ENCODE measurements around the gene SPIN2B. TPM values are rescaled to one million over a fixed set of nuclear protein-coding genes. Genes with fewer than 3 reads are reported as not detected.
"Not testable (repeated sequence)": the region's sequence is repeated elsewhere in the genome, so short reads cannot be mapped to it uniquely, and the experiment has no call there.

Gene SPIN2B
- total RNA-seq (10 to 100 TPM in 1 of 2 donors, 1 to 10 TPM in 1; 8.0 to 13.3 TPM), polyA plus RNA-seq (1 to 10 TPM; 4.5 to 8.1 TPM)
- long read RNA-seq, donor 1, partial matches to known transcripts: 0 of 5 reads
- long read RNA-seq, donor 1, other reads (novel, unspliced or antisense): 0 of 5 reads
- long read RNA-seq, donor 2, partial matches to known transcripts: 0 of 2 reads
- long read RNA-seq, donor 2, other reads (novel, unspliced or antisense): 0 of 2 reads
- long read RNA-seq, donor 3, partial matches to known transcripts: 0 of 3 reads
- long read RNA-seq, donor 3, other reads (novel, unspliced or antisense): 0 of 3 reads
- long read RNA-seq, donor 4, partial matches to known transcripts: 0 of 2 reads
- long read RNA-seq, donor 4, other reads (novel, unspliced or antisense): 0 of 2 reads
- long read RNA-seq, donor 5, partial matches to known transcripts: 0 of 5 reads
- long read RNA-seq, donor 5, other reads (novel, unspliced or antisense): 0 of 5 reads

DNA sequence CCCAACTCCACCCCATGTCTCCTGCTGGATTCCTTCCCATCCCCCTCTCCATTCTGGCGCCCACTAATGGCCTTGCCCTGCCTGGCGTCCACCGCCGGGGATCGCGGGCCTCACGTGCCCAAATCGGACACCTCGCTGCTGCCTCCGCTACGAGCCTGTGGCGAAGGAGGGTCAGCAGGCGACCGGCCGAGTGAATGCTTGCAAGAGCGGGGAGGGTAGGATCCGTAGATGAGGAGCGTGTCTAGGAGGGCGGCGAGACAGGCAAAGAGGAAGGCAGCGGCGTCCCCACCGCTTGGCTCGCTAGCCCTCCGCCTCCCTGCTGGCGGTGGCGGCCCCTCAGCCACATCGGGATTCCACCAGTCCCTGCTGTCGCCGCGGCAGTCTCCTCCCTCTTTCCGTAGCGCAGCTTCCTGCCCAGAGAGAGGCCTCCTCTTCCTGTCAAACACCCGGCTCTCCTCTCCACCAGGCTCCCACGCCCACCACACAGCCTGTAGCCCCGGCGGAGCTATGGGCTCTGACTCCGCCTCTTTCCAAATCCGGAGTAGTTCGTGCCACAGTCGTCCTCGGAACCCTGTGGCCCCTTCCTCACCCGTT, at the start of gene SPIN2B:
TSS of gene SPIN2B (minus strand) at position 387 of the 594 bp plus-strand sequence.
- TF ChIP-seq, protein P1, sequence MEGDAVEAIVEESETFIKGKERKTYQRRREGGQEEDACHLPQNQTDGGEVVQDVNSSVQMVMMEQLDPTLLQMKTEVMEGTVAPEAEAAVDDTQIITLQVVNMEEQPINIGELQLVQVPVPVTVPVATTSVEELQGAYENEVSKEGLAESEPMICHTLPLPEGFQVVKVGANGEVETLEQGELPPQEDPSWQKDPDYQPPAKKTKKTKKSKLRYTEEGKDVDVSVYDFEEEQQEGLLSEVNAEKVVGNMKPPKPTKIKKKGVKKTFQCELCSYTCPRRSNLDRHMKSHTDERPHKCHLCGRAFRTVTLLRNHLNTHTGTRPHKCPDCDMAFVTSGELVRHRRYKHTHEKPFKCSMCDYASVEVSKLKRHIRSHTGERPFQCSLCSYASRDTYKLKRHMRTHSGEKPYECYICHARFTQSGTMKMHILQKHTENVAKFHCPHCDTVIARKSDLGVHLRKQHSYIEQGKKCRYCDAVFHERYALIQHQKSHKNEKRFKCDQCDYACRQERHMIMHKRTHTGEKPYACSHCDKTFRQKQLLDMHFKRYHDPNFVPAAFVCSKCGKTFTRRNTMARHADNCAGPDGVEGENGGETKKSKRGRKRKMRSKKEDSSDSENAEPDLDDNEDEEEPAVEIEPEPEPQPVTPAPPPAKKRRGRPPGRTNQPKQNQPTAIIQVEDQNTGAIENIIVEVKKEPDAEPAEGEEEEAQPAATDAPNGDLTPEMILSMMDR (IDR thresholded peaks at IDR 0.05; ENCODE audit: control extremely low read depth, extremely low read depth): no peak
- ATAC-seq (ENCODE audit: insufficient read depth, low FRiP score): peak; percentile 95
- DNase-seq: peak; percentile 88 to 93 (median 90)
- WGBS, 2 donors: 0 to 33% methylated on average over 16 to 43 of the region's 43 CpGs
- Histone ChIP-seq H3K9me3 (ENCODE audit: control insufficient read depth in 4 of 4, insufficient read depth in 3 of 4, low read length in 3 of 4) (peaks cover 0 to 5% (median 0%) of the 10 kb centered on the region in 4 donors), H3K36me3 (ENCODE audit: control insufficient read depth in 4 of 4, insufficient read depth in 4 of 4, low read length in 4 of 4) (peaks cover 0 to 4% (median under 1%) of the 10 kb centered on the region in 4 donors), H3K4me1 (ENCODE audit: control insufficient read depth in 5 of 5, insufficient read depth in 5 of 5, low read length in 5 of 5) (no peaks in the 10 kb centered on the region), H3K4me3 (peak within 1 kb of the TSS; percentile 53), H3K27ac (ENCODE audit: low read depth in 1 of 2, low read length in 1 of 2) (peak within 1 kb of the TSS; percentile 69 to 84), H3K9ac (ENCODE audit: insufficient read depth in 1 of 2, low read length in 2 of 2) (peak within 1 kb of the TSS; percentile 11 to 61), H3K27me3 (ENCODE audit: control insufficient read depth in 3 of 3, insufficient read depth in 3 of 3, low read length in 2 of 3) (no peaks in the 10 kb centered on the region)

- Histone ChIP-seq H3K27ac (ENCODE audit: low read depth in 1 of 2, low read length in 1 of 2) (no peak overlapping the region), H3K4me1 (ENCODE audit: control insufficient read depth in 5 of 5, insufficient read depth in 5 of 5, low read length in 5 of 5) (no peaks in the 10 kb centered on the region), H3K9ac (ENCODE audit: insufficient read depth in 1 of 2, low read length in 2 of 2) (no peak overlapping the region), H3K36me3 (ENCODE audit: control insufficient read depth in 4 of 4, insufficient read depth in 4 of 4, low read length in 4 of 4) (no peaks in the 10 kb centered on the region), H3K4me3 (no peak overlapping the region), H3K27me3 (ENCODE audit: control insufficient read depth in 3 of 3, insufficient read depth in 3 of 3, low read length in 2 of 3) (no peaks in the 10 kb centered on the region), H3K9me3 (ENCODE audit: control insufficient read depth in 4 of 4, insufficient read depth in 3 of 4, low read length in 3 of 4) (peaks cover 0 to 8% (median 1%) of the 10 kb centered on the region in 4 donors)
- WGBS, 2 donors: 67 to 89% methylated on average over 5 of the region's 5 CpGs
- TF ChIP-seq, protein P1 (IDR thresholded peaks at IDR 0.05; ENCODE audit: control extremely low read depth, extremely low read depth): no peak
- ATAC-seq (ENCODE audit: insufficient read depth, low FRiP score): no peak
- DNase-seq: peak in 2 of 3 donors; percentile 29 to 44
These were observed 35.2 kb upstream of the SPIN2B start for GRCh38 chrX:57156397-57157049.

DNA sequence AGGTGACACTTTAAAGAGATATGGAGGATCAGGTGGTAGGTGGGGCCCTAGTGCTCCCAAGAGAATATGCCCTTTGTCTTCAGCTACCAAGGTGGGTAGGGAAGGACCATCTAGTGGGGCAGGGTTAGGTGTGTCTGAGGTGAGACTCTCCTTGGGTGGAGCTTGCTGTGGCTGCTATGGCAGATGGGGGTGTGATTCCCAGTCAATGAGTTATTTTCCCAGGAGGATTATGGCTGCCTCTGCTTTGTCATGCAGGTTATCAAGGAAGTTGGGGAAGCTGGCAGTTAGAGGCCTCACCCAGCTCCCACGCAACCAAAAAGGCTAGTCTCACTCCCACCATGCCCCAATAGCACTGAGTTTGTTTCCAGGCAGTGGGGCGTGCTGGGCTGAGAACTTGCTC, 33.8 kb upstream of the SPIN2B start:
- Histone ChIP-seq H3K36me3 (ENCODE audit: control insufficient read depth in 4 of 4, insufficient read depth in 4 of 4, low read length in 4 of 4) (no peaks in the 10 kb centered on the region), H3K27me3 (ENCODE audit: control insufficient read depth in 3 of 3, insufficient read depth in 3 of 3, low read length in 2 of 3) (no peaks in the 10 kb centered on the region), H3K4me3 (no peak overlapping the region), H3K27ac (ENCODE audit: low read depth in 1 of 2, low read length in 1 of 2) (no peak overlapping the region), H3K9me3 (ENCODE audit: control insufficient read depth in 4 of 4, insufficient read depth in 3 of 4, low read length in 3 of 4) (peaks cover 0 to 8% (median 1%) of the 10 kb centered on the region in 4 donors), H3K9ac (ENCODE audit: insufficient read depth in 1 of 2, low read length in 2 of 2) (no peak overlapping the region), H3K4me1 (ENCODE audit: control insufficient read depth in 5 of 5, insufficient read depth in 5 of 5, low read length in 5 of 5) (no peaks in the 10 kb centered on the region)
- no peak for ATAC-seq (ENCODE audit: insufficient read depth, low FRiP score)
- no peak for DNase-seq
- 69 to 100% methylated on average over 2 of the region's 2 CpGs for WGBS, 2 donors
- TF ChIP-seq, protein P1 (IDR thresholded peaks at IDR 0.05; ENCODE audit: control extremely low read depth, extremely low read depth): no peak

DNA sequence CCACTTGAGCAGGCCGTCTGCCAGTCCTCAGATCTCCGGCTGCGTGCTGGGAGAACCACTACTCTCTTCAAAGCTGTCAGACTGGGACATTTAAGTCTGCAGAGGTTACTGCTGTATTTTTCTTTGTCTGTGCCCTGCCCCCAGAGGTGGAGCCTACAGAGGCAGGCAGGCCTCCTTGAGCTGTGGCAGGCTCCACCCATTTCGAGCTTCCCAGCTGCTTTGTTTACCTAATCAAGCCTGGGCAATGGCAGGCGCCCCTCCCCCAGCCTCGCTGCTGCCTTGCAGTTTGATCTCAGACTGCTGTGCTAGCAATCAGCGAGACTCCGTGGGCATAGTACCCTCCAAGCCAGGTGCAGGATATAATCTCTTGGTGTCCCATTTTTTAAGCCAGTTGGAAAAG, 30.9 kb upstream of the SPIN2B start:
- H3K4me3 ChIP-seq; H3K4me1 ChIP-seq (ENCODE audit: control insufficient read depth in 5 of 5, insufficient read depth in 5 of 5, low read length in 5 of 5); H3K9ac ChIP-seq (ENCODE audit: insufficient read depth in 1 of 2, low read length in 2 of 2); H3K27ac ChIP-seq (ENCODE audit: low read depth in 1 of 2, low read length in 1 of 2); H3K36me3 ChIP-seq (ENCODE audit: control insufficient read depth in 4 of 4, insufficient read depth in 4 of 4, low read length in 4 of 4); DNase-seq; H3K27me3 ChIP-seq (ENCODE audit: control insufficient read depth in 3 of 3, insufficient read depth in 3 of 3, low read length in 2 of 3); ATAC-seq (ENCODE audit: insufficient read depth, low FRiP score); H3K9me3 ChIP-seq (ENCODE audit: control insufficient read depth in 4 of 4, insufficient read depth in 3 of 4, low read length in 3 of 4): not testable (repeated sequence)
- WGBS, 2 donors: 83 to 86% methylated on average over 8 of the region's 8 CpGs
